ENCODE results near the gene MUS81.
A peak's percentile ranks its signal among the peaks of the same experiment; 100 is the strongest.

Gene MUS81

GRCh38 chr11:65882120-65883057 lies 22.2 kb downstream of the MUS81 start:
- Histone ChIP-seq H3K27ac (ENCODE audit: poor library complexity, severe bottlenecking) (no peak overlapping the region), H3K9me3 (ENCODE audit: severe bottlenecking) (no peaks in the 10 kb centered on the region), H3K4me1 (ENCODE audit: insufficient read depth, poor library complexity, severe bottlenecking) (no peaks in the 10 kb centered on the region), H3K4me3 (ENCODE audit: severe bottlenecking) (no peak overlapping the region), H3K27me3 (ENCODE audit: insufficient read depth, poor library complexity, severe bottlenecking) (no peaks in the 10 kb centered on the region), H3K36me3 (ENCODE audit: low read depth) (peaks cover 38% of the 10 kb centered on the region)
- TF ChIP-seq, protein P1, sequence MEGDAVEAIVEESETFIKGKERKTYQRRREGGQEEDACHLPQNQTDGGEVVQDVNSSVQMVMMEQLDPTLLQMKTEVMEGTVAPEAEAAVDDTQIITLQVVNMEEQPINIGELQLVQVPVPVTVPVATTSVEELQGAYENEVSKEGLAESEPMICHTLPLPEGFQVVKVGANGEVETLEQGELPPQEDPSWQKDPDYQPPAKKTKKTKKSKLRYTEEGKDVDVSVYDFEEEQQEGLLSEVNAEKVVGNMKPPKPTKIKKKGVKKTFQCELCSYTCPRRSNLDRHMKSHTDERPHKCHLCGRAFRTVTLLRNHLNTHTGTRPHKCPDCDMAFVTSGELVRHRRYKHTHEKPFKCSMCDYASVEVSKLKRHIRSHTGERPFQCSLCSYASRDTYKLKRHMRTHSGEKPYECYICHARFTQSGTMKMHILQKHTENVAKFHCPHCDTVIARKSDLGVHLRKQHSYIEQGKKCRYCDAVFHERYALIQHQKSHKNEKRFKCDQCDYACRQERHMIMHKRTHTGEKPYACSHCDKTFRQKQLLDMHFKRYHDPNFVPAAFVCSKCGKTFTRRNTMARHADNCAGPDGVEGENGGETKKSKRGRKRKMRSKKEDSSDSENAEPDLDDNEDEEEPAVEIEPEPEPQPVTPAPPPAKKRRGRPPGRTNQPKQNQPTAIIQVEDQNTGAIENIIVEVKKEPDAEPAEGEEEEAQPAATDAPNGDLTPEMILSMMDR (IDR thresholded peaks at IDR 0.05; ENCODE audit: poor library complexity, severe bottlenecking): no peak
- no peak for ATAC-seq (ENCODE audit: low read depth)
- DNase-seq (ENCODE audit: low spot score): peak; percentile 58

DNA sequence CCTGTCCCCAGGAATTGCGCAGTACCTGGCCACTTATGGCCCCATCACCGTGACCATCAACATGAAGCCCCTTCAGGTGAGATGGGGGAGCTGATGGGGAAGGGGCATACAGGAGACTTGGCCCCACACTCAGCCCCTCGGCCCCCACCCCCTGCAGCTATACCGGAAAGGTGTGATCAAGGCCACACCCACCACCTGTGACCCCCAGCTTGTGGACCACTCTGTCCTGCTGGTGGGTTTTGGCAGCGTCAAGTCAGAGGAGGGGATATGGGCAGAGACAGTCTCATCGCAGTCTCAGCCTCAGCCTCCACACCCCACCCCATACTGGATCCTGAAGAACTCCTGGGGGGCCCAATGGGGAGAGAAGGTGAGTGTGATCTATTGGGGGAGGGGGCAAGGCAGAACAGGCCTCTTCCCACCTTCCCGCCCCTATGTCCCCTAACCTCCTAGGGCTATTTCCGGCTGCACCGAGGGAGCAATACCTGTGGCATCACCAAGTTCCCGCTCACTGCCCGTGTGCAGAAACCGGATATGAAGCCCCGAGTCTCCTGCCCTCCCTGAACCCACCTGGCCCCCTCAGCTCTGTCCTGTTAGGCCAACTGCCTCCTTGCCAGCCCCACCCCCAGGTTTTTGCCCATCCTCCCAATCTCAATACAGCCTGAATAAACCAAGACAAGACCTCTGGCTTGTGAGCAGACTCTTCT lies 23.0 kb downstream of the MUS81 start:
- Histone ChIP-seq H3K4me1 (ENCODE audit: insufficient read depth, poor library complexity, severe bottlenecking) (no peaks in the 10 kb centered on the region), H3K9me3 (ENCODE audit: severe bottlenecking) (no peaks in the 10 kb centered on the region), H3K4me3 (ENCODE audit: severe bottlenecking) (no peak overlapping the region), H3K27ac (ENCODE audit: poor library complexity, severe bottlenecking) (no peak overlapping the region), H3K27me3 (ENCODE audit: insufficient read depth, poor library complexity, severe bottlenecking) (no peaks in the 10 kb centered on the region), H3K36me3 (ENCODE audit: low read depth) (peaks cover 38% of the 10 kb centered on the region)
- DNase-seq (ENCODE audit: low spot score) (no peak), ATAC-seq (ENCODE audit: low read depth) (no peak)
- TF ChIP-seq, protein P1 (IDR thresholded peaks at IDR 0.05; ENCODE audit: poor library complexity, severe bottlenecking): no peak

GRCh38 chr11:65883786-65884715 lies 23.8 kb downstream of the MUS81 start:
- no peak for ATAC-seq (ENCODE audit: low read depth)
- TF ChIP-seq, protein P1 (IDR thresholded peaks at IDR 0.05; ENCODE audit: poor library complexity, severe bottlenecking): no peak
- Histone ChIP-seq H3K27ac (ENCODE audit: poor library complexity, severe bottlenecking) (no peak overlapping the region), H3K9me3 (ENCODE audit: severe bottlenecking) (no peaks in the 10 kb centered on the region), H3K36me3 (ENCODE audit: low read depth) (peaks cover 38% of the 10 kb centered on the region), H3K4me1 (ENCODE audit: insufficient read depth, poor library complexity, severe bottlenecking) (no peaks in the 10 kb centered on the region), H3K4me3 (ENCODE audit: severe bottlenecking) (no peak overlapping the region), H3K27me3 (ENCODE audit: insufficient read depth, poor library complexity, severe bottlenecking) (no peaks in the 10 kb centered on the region)
- DNase-seq (ENCODE audit: low spot score): no peak

GRCh38 chr11:65884716-65885092 lies 24.5 kb downstream of the MUS81 start:
- peak; percentile 32 for ATAC-seq (ENCODE audit: low read depth)
- H3K9me3 ChIP-seq (ENCODE audit: severe bottlenecking): no peaks in the 10 kb centered on the region

More at GRCh38 chr11:65884716-65885092, 24.5 kb downstream of the MUS81 start:
- peak; percentile 66 for DNase-seq (ENCODE audit: low spot score)
- H3K4me1 ChIP-seq (ENCODE audit: insufficient read depth, poor library complexity, severe bottlenecking): peaks cover 5% of the 10 kb centered on the region
- peaks cover 38% of the 10 kb centered on the region for H3K36me3 ChIP-seq (ENCODE audit: low read depth)
- no peak overlapping the region for H3K4me3 ChIP-seq (ENCODE audit: severe bottlenecking)
- TF ChIP-seq, protein P1 (IDR thresholded peaks at IDR 0.05; ENCODE audit: poor library complexity, severe bottlenecking): peak; percentile 96
- no peaks in the 10 kb centered on the region for H3K27me3 ChIP-seq (ENCODE audit: insufficient read depth, poor library complexity, severe bottlenecking)
- H3K27ac ChIP-seq (ENCODE audit: poor library complexity, severe bottlenecking): no peak overlapping the region
